Endothelial cell of umbilical vein (primary cell): ENCODE measurements around the gene FOXRED1. TPM values are rescaled to one million over a fixed set of nuclear protein-coding genes. Genes with fewer than 3 reads are reported as not detected.

Experiments
- BruUV-seq: library from RNA; stranded (reverse); fragments of 400-500 nt; replicated peaks from 2 replicates; lab custom pipeline; 2021; lab: Mats Ljungman, UMichigan
- CTCF ChIA-PET: fragments of 300-600, 350-600 bp; sonication (Branson Sonifier 250); formaldehyde crosslinking; loops from one replicate; lab custom pipeline; 2021; ENCODE audit warnings: antibody characterized with exemption, inconsistent platforms; lab: Charles Lee
- POLR2A ChIA-PET: fragments of 300-600, 350-600 bp; sonication (Branson Sonifier 250); formaldehyde crosslinking; loops from one replicate; lab custom pipeline; 2021; ENCODE audit warnings: antibody characterized with exemption, inconsistent platforms; lab: Charles Lee
- DNase-seq: peaks from one replicate; pipeline ENCODE4 v3.0.0-alpha.2; 2011; ENCODE audit warnings: low read depth, low spot score
- FAIRE-seq: peaks from 2 replicates; lab custom pipeline; 2011; peaks lifted over from hg19 to GRCh38; lab: Jason Lieb, UNC
- H2AFZ ChIP-seq: 2 replicates; pipeline ENCODE4 v1.6.0; 2012; ENCODE audit warnings: low read depth, low read length, control low read depth, inconsistent platforms
- H3K27ac ChIP-seq: 2 replicates; pipeline ENCODE4 v1.5.1; 2011; ENCODE audit warnings: low read depth, mild to moderate bottlenecking, control low read depth, low read length, moderate library complexity; ENCODE audit not compliant: insufficient read depth
- H3K27me3 ChIP-seq, 2 experiments: 2 replicates each; pipeline versions ENCODE4 v1.6.0 to v1.6.1; 2011; ENCODE audit warnings: low read length in 2 of 2, mixed read lengths in 1 of 2; ENCODE audit not compliant: control insufficient read depth in 2 of 2, insufficient read depth in 2 of 2
- H3K36me3 ChIP-seq, 2 experiments: 2 replicates in 1 of 2; 3 replicates in 1 of 2; pipeline ENCODE4 v1.5.1; 2011; ENCODE audit warnings: low read length in 2 of 2, mild to moderate bottlenecking in 1 of 2, moderate library complexity in 1 of 2; ENCODE audit not compliant: control insufficient read depth in 2 of 2, insufficient read depth in 2 of 2; ENCODE audit errors: extremely low read depth in 1 of 2
- H3K4me1 ChIP-seq: 3 replicates; pipeline ENCODE4 v1.5.1; 2011; ENCODE audit warnings: mild to moderate bottlenecking, low read length; ENCODE audit not compliant: control insufficient read depth, insufficient read depth; ENCODE audit errors: extremely low read depth
- H3K4me2 ChIP-seq: 2 replicates; pipeline ENCODE4 v1.6.1; 2011; ENCODE audit warnings: low read length, control low read depth, mixed read lengths; ENCODE audit not compliant: insufficient read depth
- H3K4me3 ChIP-seq, 3 experiments: fragments of 200-600 bp in 1 of 3; sonication (generic), shearing (Covaris generic) in 1 of 3; replicated peaks in 1 of 3; 2 replicates each; pipeline ENCODE4 v1.5.1; 2011 to 2016; ENCODE audit warnings: control low read depth in 3 of 3, low read length in 3 of 3, mild to moderate bottlenecking in 2 of 3, inconsistent platforms in 1 of 3, low read depth in 1 of 3, moderate library complexity in 1 of 3; ENCODE audit not compliant: insufficient read depth in 1 of 3
- H3K79me2 ChIP-seq: 2 replicates; pipeline ENCODE4 v1.6.0; 2012; ENCODE audit warnings: low read length, inconsistent platforms; ENCODE audit not compliant: control insufficient read depth, insufficient read depth
- H3K9ac ChIP-seq: replicated peaks from 2 replicates; pipeline ENCODE3; 2011; ENCODE audit warnings: low read length, control low read depth; ENCODE audit not compliant: insufficient read depth; ENCODE audit errors: extremely low read depth
- H3K9me1 ChIP-seq: replicated peaks from 3 replicates; pipeline ENCODE4 v1.6.0; 2011; ENCODE audit warnings: mild to moderate bottlenecking, low read length; ENCODE audit not compliant: control insufficient read depth, insufficient read depth; ENCODE audit errors: extremely low read depth
- H3K9me3 ChIP-seq: replicated peaks from 2 replicates; pipeline ENCODE4 v1.5.1; 2012; ENCODE audit warnings: low read length, inconsistent platforms; ENCODE audit not compliant: control insufficient read depth, insufficient read depth
- H4K20me1 ChIP-seq: replicated peaks from 2 replicates; pipeline ENCODE3; 2011; ENCODE audit warnings: mild to moderate bottlenecking, low read length; ENCODE audit not compliant: control insufficient read depth, insufficient read depth; ENCODE audit errors: extremely low read depth
- CTCF ChIP-seq, 2 donors: IDR thresholded peaks; 1 replicate in 1 of 2; 2 replicates in 1 of 2; pipeline ENCODE4 v1.5.1; 2011; ENCODE audit warnings: low read length in 2 of 2, mild to moderate bottlenecking in 2 of 2, moderate library complexity in 2 of 2, control low read depth in 1 of 2, inconsistent platforms in 1 of 2, low read depth in 1 of 2; ENCODE audit not compliant: insufficient read depth in 1 of 2; ENCODE audit errors: extremely low read depth in 1 of 2
- EZH2 ChIP-seq: IDR thresholded peaks from 2 replicates; pipeline ENCODE4 v1.6.1; 2012; ENCODE audit warnings: borderline replicate concordance, low read depth, mild to moderate bottlenecking, moderate library complexity, low read length, inconsistent platforms; ENCODE audit not compliant: severe bottlenecking
- FOS ChIP-seq: IDR thresholded peaks from 2 replicates; pipeline ENCODE4 v1.6.1; 2011; ENCODE audit warnings: mild to moderate bottlenecking, low read length, moderate library complexity, borderline replicate concordance; ENCODE audit not compliant: insufficient read depth
- GATA2 ChIP-seq: IDR thresholded peaks from 2 replicates; pipeline ENCODE4 v1.7.0; 2011; ENCODE audit warnings: low read depth, mild to moderate bottlenecking, moderate library complexity, mixed read lengths, low read length; ENCODE audit not compliant: insufficient read length, insufficient read depth
- JUN ChIP-seq: IDR thresholded peaks from 2 replicates; pipeline ENCODE4 v1.6.1; 2011; ENCODE audit warnings: borderline replicate concordance, low read depth; ENCODE audit not compliant: insufficient read length, insufficient read depth
- MYC ChIP-seq: IDR thresholded peaks from one replicate; pipeline ENCODE4 v1.6.1; 2011; ENCODE audit warnings: mild to moderate bottlenecking, low read depth, low read length
- POLR2AphosphoS5 ChIP-seq: IDR thresholded peaks from 2 replicates; pipeline ENCODE4 v1.6.1; 2012; ENCODE audit warnings: low read depth, mild to moderate bottlenecking, control low read depth, low read length, moderate library complexity; ENCODE audit not compliant: insufficient read depth
- dilution Hi-C: fragments of 300-500 bp; cut with MboI; formaldehyde crosslinking; loops from one replicate; pipeline ENCODE4 v1.15.0; 2019; ENCODE audit warnings: low sequenced_read_pairs; ENCODE audit not compliant: extremely low pct_ligation_motif_present
- intact Hi-C: fragments of 100-400 bp; cut with micrococcal nuclease; formaldehyde crosslinking; loops from one replicate; pipeline ENCODE4 v1.10.0; 2022
- polyA plus RNA-seq, 4 experiments: library from polyadenylated mRNA; depleted of rRNA in 3 of 4; stranded (reverse) in 3 of 4; unstranded in 1 of 4; fragments of >200 nt; gene quantifications; 2 replicates each; pipeline versions ENCODE4 v1.2.1 to v1.2.3, GENCODE V29; 2011 to 2012; ENCODE audit warnings: missing spikeins in 1 of 4
- total RNA-seq: library from RNA; stranded (reverse); gene quantifications from 2 replicates; pipeline ENCODE4 v1.2.3, GENCODE V29; 2021
- TF ChIP-seq, protein P1 (sequence below): IDR thresholded peaks from 2 replicates; pipeline ENCODE4 v1.6.1; 2011; ENCODE audit not compliant: insufficient read depth, insufficient read length

Gene FOXRED1
- total and polyA plus RNA-seq, 2 donors (not counting 3 experiments of a cell fraction or from before 2014, with no cell fraction given) = 32.4 to 33.5 TPM

DNA sequence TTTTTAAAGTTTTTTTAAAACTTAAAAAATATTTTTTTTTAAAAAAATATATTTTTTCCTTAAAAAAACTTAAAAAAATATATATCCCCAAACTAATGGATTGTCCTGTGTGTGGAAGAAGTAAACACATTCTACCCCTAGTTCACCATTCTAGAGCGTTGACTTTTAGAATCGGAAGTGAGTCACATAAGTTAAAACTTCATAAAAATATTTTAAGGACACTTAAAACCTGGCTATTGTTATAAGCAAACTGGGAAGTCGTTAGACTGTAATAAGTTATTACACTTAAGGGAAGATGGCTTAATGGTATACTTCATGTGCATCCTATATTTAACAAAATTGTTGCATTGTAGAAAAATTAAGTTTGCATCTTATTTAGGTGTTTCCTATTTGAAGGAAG lies 36.3 kb upstream of the FOXRED1 start:
- H3K9me3 ChIP-seq = no peaks in the 10 kb centered on the region
- FAIRE-seq (no peak), DNase-seq (no peak)
- dilution Hi-C loops = no loop called here
- H3K27ac ChIP-seq = no peak overlapping the region
- H3K4me1 ChIP-seq = peaks cover 30% of the 10 kb centered on the region
- no TSS peak for BruUV-seq
- POLR2A ChIA-PET = no interaction called here
- no peaks in the 10 kb centered on the region for H3K36me3 ChIP-seq
- H3K79me2 ChIP-seq = peaks cover 16% of the 10 kb centered on the region
- H3K9me1 ChIP-seq = no peaks in the 10 kb centered on the region
- H3K4me2 ChIP-seq = no peak overlapping the region
- no peak overlapping the region for H2AFZ ChIP-seq
- CTCF ChIA-PET = interaction anchor here (1.5 kb wide), 1 partner anchor 14 kb away, joined by 6 read pairs; no protein-coding TSS in a partner anchor
- no peaks in the 10 kb centered on the region for H3K27me3 ChIP-seq
- no peaks in the 10 kb centered on the region for H4K20me1 ChIP-seq
- H3K9ac ChIP-seq = no peak overlapping the region
- no peak overlapping the region for H3K4me3 ChIP-seq
- TF ChIP-seq FOS (no peak), MYC (no peak), POLR2AphosphoS5 (no peak), JUN (no peak), GATA2 (no peak)
- TF ChIP-seq, protein P1, sequence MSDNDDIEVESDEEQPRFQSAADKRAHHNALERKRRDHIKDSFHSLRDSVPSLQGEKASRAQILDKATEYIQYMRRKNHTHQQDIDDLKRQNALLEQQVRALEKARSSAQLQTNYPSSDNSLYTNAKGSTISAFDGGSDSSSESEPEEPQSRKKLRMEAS = no peak
- intact Hi-C loops = no loop called here

- BruUV-seq = no TSS peak
These were observed 35.6 kb upstream of the FOXRED1 start for GRCh38 chr11:126233391-126233790.

More at GRCh38 chr11:126233391-126233790, 35.6 kb upstream of the FOXRED1 start:
- H3K36me3 ChIP-seq = peaks cover 3 to 4% of the 10 kb centered on the region in 2 experiments
- no peaks in the 10 kb centered on the region for H3K27me3 ChIP-seq
- DNase-seq (no peak), FAIRE-seq (no peak)
- no peak overlapping the region for H2AFZ ChIP-seq
- peaks cover 8% of the 10 kb centered on the region for H3K79me2 ChIP-seq
- no peaks in the 10 kb centered on the region for H3K9me1 ChIP-seq
- H4K20me1 ChIP-seq = no peaks in the 10 kb centered on the region
- no peak overlapping the region for H3K9ac ChIP-seq
- no peak overlapping the region for H3K27ac ChIP-seq
- peaks cover 30% of the 10 kb centered on the region for H3K4me1 ChIP-seq
- dilution Hi-C loops = no loop called here
- no peaks in the 10 kb centered on the region for H3K9me3 ChIP-seq
- H3K4me3 ChIP-seq = no peak overlapping the region
- TF ChIP-seq POLR2AphosphoS5 = no peak
- TF ChIP-seq CTCF (IDR thresholded peaks at IDR 0.05; ENCODE audit: extremely low read depth in 1 of 2, insufficient read depth in 1 of 2, low read depth in 1 of 2, low read length in 2 of 2) = no peak
- no peak for TF ChIP-seq EZH2
- intact Hi-C loops = no loop called here
- ChIA-PET CTCF (no interaction called here), POLR2A (no interaction called here)
- no peak overlapping the region for H3K4me2 ChIP-seq
